Camera-type eye (tissue), 1 donor: ENCODE results near the gene FUNDC2. TPM values are rescaled to one million over a fixed set of nuclear protein-coding genes. Genes with fewer than 3 reads are reported as not detected.

Experiments
- total RNA-seq: library from RNA; depleted of rRNA; stranded (reverse); fragments of >200 nt; gene quantifications from one replicate; pipeline ENCODE4 v1.2.3, GENCODE V29; 2014

FUNDC2 gene, protein sequence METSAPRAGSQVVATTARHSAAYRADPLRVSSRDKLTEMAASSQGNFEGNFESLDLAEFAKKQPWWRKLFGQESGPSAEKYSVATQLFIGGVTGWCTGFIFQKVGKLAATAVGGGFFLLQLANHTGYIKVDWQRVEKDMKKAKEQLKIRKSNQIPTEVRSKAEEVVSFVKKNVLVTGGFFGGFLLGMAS
- total RNA-seq, result 41.6 TPM

DNA sequence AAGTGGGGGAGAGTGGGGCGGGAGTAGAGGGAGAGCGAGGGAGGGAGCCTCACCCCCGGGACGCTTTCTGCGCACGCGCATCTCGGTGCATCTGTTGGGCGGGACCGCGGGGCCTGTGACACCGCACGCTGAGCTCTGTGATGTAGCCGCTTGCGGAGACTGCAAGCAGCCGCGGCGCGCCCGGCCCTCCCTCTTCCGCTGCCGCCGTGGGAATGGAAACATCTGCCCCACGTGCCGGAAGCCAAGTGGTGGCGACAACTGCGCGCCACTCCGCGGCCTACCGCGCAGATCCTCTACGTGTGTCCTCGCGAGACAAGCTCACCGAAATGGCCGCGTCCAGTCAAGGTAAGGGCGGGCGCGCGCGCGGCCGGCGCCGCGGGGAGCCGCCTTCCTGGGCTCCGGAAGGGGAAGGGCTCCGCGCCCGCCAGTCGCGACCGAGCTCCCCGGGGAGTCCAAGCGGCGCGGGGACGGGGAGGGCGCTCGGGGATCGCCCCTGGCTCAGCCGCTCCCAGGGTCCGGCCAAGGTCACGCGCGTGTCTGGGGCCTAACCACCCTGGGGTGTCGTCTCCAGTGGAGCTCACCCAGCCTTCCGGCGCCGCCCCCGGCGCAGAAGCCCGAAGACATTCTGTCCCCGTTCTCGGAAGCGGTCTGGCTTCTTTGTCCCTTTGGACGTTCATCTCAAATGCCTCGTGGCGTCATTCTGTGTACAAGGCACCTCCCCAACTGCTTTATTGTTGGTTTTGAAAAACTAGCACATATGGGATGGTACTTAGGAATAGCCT, at the start of gene FUNDC2:
Gene FUNDC2 (plus strand): TSS at position 118 of the 782 bp plus-strand sequence. CDS start 95 bp downstream, at position 213.

DNA sequence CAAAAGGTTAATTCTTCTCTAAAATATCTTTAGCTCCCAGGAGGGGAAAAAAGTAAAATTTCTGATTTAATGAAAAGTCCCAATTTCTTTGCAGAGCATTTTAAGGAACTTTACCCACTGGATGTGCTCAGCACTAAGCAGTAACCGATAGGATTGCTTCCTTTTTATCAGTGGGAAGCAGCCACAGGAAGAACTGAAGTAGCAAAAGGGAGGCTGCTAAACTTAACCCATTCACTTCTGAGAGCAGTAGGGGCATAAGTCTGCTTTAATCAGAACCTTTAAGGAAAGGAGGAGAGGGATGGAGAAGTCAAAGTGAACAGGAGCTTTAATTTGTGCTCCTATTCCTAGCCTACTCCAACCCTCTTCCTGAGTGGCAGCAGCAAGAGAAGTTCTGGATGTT, 4.1 kb upstream of the FUNDC2 start, which contains the start of gene F8:
Gene F8 (minus strand): TSS at position 139 of the 400 bp plus-strand sequence. CDS start 171 bp downstream, outside the sequence.

DNA sequence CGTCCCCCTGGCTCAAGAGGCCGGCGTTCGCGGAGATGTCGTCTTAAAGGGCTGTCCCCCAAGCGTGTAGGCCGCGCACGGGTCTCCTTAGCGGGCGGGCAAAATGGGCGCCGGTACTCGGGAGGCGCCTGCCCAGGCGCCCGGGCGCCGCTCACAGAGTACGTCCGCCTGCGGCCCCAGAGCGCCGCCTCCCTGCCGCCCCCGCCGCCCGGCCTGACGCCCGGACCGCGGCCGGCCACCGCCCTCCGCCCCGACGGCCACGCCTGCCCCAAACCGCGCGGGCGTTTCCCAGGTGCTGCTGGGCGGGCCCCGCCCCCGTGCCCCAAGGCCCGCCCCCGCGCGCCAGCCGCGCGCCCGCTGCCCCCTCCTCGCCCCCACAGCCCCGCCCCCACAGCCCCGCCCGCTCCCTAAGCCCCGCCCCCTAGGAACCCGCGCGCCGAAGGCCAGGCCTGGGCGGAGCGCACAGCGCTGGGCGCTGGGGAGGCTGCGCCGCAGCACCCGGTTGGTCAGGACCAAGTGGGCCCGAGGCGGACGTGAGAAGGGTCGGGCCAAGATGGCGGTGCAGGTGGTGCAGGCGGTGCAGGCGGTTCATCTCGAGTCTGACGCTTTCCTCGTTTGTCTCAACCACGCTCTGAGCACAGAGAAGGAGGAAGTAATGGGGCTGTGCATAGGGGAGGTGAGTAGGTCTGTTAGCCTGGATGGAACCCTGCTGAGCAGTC, 44.5 kb downstream of the FUNDC2 start, which contains the start of the genes BRCC3, CMC4 and MTCP1:
Gene BRCC3 (plus strand): TSS at position 534 of the 719 bp plus-strand sequence. CDS start 20 bp downstream, at position 554.
Gene CMC4 (minus strand): TSS at position 162 of the 719 bp plus-strand sequence. CDS start 7,113 bp downstream, outside the sequence.
Gene MTCP1 (minus strand): TSS at position 162 of the 719 bp plus-strand sequence. CDS start 5,126 bp downstream, outside the sequence.

Other genes with a start within 250 kb of the FUNDC2 start
- gene MPP1, start 221.4 kb upstream of the FUNDC2 start, total RNA-seq, result 22.2 TPM
- not detected for gene SMIM9, start 192.2 kb upstream of the FUNDC2 start, total RNA-seq
- gene F8A1, start 140.5 kb upstream of the FUNDC2 start, total RNA-seq, result 3.1 TPM
- 5.9 TPM for gene F8, start 4.1 kb upstream of the FUNDC2 start, total RNA-seq
- 11.6 TPM for gene CMC4, start 44.3 kb downstream of the FUNDC2 start, total RNA-seq
- 0.66 TPM for gene MTCP1, start 44.3 kb downstream of the FUNDC2 start, total RNA-seq
- 18.5 TPM for gene BRCC3, start 44.7 kb downstream of the FUNDC2 start, total RNA-seq
- gene VBP1, start 189.6 kb downstream of the FUNDC2 start, total RNA-seq, result 82.9 TPM
- gene RAB39B, start 237.6 kb downstream of the FUNDC2 start, total RNA-seq, result 12.3 TPM